Breast epithelium (tissue), 4 donors: Measurements from ENCODE around the gene CLN6. TPM values are rescaled to one million over a fixed set of nuclear protein-coding genes. Genes with fewer than 3 reads are reported as not detected.

Source experiments
- DNase-seq, 2 donors: peaks; one replicate each; pipeline ENCODE4 v3.0.0-alpha.2; 2019; ENCODE audit warnings: low spot score in 2 of 2
- H3K27ac ChIP-seq, 2 donors: fragments of 200-600 bp; sonication (generic) in 1 of 2; one replicate each; pipeline ENCODE4 v1.5.1; 2016 to 2019; ENCODE audit warnings: mild to moderate bottlenecking in 1 of 2
- H3K27me3 ChIP-seq, 2 donors: fragments of 200-600 bp; sonication (generic) in 1 of 2; one replicate each; pipeline versions ENCODE4 v1.5.1 to v1.6.0; 2017 to 2019; ENCODE audit warnings: control low read depth in 1 of 2, mild to moderate bottlenecking in 1 of 2
- H3K36me3 ChIP-seq: fragments of 200-600 bp; one replicate; pipeline ENCODE4 v1.5.1; 2019
- H3K4me1 ChIP-seq, 2 donors: fragments of 200-600 bp; sonication (generic); one replicate each; pipeline ENCODE4 v1.5.1; 2016 to 2019; ENCODE audit warnings: control low read depth in 1 of 2
- H3K4me3 ChIP-seq, 3 donors: fragments of 200-600 bp; sonication (generic); 1 replicate in 2 of 3; 2 replicates in 1 of 3; pipeline ENCODE4 v1.5.1; 2016 to 2019; ENCODE audit warnings: mild to moderate bottlenecking in 3 of 3, moderate library complexity in 2 of 3
- H3K9me3 ChIP-seq, 2 donors: fragments of 200-600 bp; sonication (generic) in 1 of 2; one replicate each; pipeline ENCODE4 v1.5.1; 2016 to 2019; ENCODE audit warnings: control low read depth in 1 of 2
- POLR2A ChIP-seq: fragments of 450-650 bp; IDR thresholded peaks from one replicate; pipeline ENCODE4 v1.6.1; 2016; ENCODE audit warnings: antibody characterized with exemption, mild to moderate bottlenecking, moderate library complexity
- POLR2AphosphoS5 ChIP-seq, 3 donors: sonication (generic); formaldehyde crosslinking; IDR thresholded peaks; one replicate each; pipeline ENCODE4 v1.6.1; 2017; ENCODE audit warnings: antibody characterized with exemption in 3 of 3
- intact Hi-C: fragments of 100-400 bp; cut with DNase I; formaldehyde crosslinking; loops from one replicate; pipeline ENCODE4 v1.15.1; 2023; ENCODE audit warnings: low total_unique reads
- total RNA-seq, 3 donors: library from RNA; depleted of rRNA; stranded (reverse); fragments of >200 nt; gene quantifications; one replicate each; pipeline ENCODE4 v1.1.0, GENCODE V29; 2016
- TF ChIP-seq, protein P1 (sequence below), 3 donors: fragments of 450-650 bp; IDR thresholded peaks; one replicate each; pipeline ENCODE4 v1.5.1; 2016 to 2017; ENCODE audit warnings: antibody characterized with exemption in 3 of 3, mild to moderate bottlenecking in 3 of 3, moderate library complexity in 3 of 3

Gene CLN6
- total RNA-seq, 3 donors from 2014 or later, result 16.5 to 23.1 (median 18.4) TPM

DNA sequence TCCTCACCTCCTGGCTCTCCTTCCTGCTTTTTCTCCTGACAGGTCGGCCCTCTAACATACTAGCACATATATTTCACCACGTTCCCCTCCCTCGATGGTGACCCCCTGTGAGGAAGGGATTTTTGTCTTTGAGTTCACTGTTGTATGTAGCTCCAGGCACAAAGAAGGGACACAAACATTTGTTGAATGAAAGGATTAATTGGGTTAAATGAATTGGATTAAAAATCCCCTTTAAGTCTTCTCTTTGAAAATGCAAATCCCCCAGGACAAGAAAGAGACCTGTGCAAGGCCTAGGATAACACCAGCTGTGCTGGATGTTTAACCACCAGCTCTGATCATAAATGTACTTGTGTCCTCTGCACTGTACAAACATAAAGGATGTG lies 27.7 kb downstream of the CLN6 start:
- Histone ChIP-seq H3K36me3 (no peaks in the 10 kb centered on the region), H3K27me3 (no peaks in the 10 kb centered on the region), H3K27ac (no peak overlapping the region), H3K9me3 (no peaks in the 10 kb centered on the region), H3K4me3 (no peak overlapping the region), H3K4me1 (peaks cover 0 to 10% of the 10 kb centered on the region in 2 donors)
- TF ChIP-seq, protein P1, sequence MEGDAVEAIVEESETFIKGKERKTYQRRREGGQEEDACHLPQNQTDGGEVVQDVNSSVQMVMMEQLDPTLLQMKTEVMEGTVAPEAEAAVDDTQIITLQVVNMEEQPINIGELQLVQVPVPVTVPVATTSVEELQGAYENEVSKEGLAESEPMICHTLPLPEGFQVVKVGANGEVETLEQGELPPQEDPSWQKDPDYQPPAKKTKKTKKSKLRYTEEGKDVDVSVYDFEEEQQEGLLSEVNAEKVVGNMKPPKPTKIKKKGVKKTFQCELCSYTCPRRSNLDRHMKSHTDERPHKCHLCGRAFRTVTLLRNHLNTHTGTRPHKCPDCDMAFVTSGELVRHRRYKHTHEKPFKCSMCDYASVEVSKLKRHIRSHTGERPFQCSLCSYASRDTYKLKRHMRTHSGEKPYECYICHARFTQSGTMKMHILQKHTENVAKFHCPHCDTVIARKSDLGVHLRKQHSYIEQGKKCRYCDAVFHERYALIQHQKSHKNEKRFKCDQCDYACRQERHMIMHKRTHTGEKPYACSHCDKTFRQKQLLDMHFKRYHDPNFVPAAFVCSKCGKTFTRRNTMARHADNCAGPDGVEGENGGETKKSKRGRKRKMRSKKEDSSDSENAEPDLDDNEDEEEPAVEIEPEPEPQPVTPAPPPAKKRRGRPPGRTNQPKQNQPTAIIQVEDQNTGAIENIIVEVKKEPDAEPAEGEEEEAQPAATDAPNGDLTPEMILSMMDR (IDR thresholded peaks at IDR 0.05), result no peak
- TF ChIP-seq POLR2AphosphoS5 (IDR thresholded peaks at IDR 0.05), result no peak
- TF ChIP-seq POLR2A, result no peak
- DNase-seq, result no peak
- intact Hi-C loops, result no loop called here

- DNase-seq, result no peak
- TF ChIP-seq, protein P1 (IDR thresholded peaks at IDR 0.05), result no peak
- TF ChIP-seq POLR2AphosphoS5 (IDR thresholded peaks at IDR 0.05) (no peak), POLR2A (no peak)
- H3K9me3 ChIP-seq, result no peaks in the 10 kb centered on the region
- H3K36me3 ChIP-seq, result no peaks in the 10 kb centered on the region
- H3K4me1 ChIP-seq, result peaks cover 0 to 10% of the 10 kb centered on the region in 2 donors
- intact Hi-C loops, result no loop called here
- H3K27me3 ChIP-seq, result no peaks in the 10 kb centered on the region
- H3K4me3 ChIP-seq, result no peak overlapping the region
- H3K27ac ChIP-seq, result no peak overlapping the region
Observed at GRCh38 chr15:68201153-68201878, 28.2 kb downstream of the CLN6 start.

- no peaks in the 10 kb centered on the region for H3K9me3 ChIP-seq
- TF ChIP-seq, protein P1 (IDR thresholded peaks at IDR 0.05), result no peak
- TF ChIP-seq POLR2A, result no peak
- no peak for TF ChIP-seq POLR2AphosphoS5 (IDR thresholded peaks at IDR 0.05)
- no peak for DNase-seq
- H3K4me1 ChIP-seq, result peaks cover 0 to 10% of the 10 kb centered on the region in 2 donors
- H3K27ac ChIP-seq, result peak overlapping the region in 1 of 2 donors; percentile 42
- H3K4me3 ChIP-seq, result no peak overlapping the region
- no peaks in the 10 kb centered on the region for H3K36me3 ChIP-seq
- no peaks in the 10 kb centered on the region for H3K27me3 ChIP-seq
- intact Hi-C loops, result no loop called here
Observed at GRCh38 chr15:68200016-68200861, 29.3 kb downstream of the CLN6 start.

- no peak for DNase-seq
- H3K4me1 ChIP-seq, result peaks cover 0 to 2% of the 10 kb centered on the region in 2 donors
- H3K9me3 ChIP-seq, result no peaks in the 10 kb centered on the region
- no peaks in the 10 kb centered on the region for H3K27me3 ChIP-seq
- no peak overlapping the region for H3K4me3 ChIP-seq
- H3K36me3 ChIP-seq, result no peaks in the 10 kb centered on the region
- intact Hi-C loops, result no loop called here
- H3K27ac ChIP-seq, result no peak overlapping the region
- TF ChIP-seq POLR2A, result no peak
- TF ChIP-seq, protein P1 (IDR thresholded peaks at IDR 0.05), result no peak
- TF ChIP-seq POLR2AphosphoS5 (IDR thresholded peaks at IDR 0.05), result no peak
Observed at GRCh38 chr15:68199340-68199739, 30.2 kb downstream of the CLN6 start.
